GM12892 (cell line): ENCODE data around the gene RASA1.

Experiments used
- POLR2A ChIP-seq: IDR thresholded peaks from 2 replicates; pipeline ENCODE4 v1.6.1; 2011; ENCODE audit warnings: low read depth, low read length, control low read depth
- POLR2AphosphoS5 ChIP-seq: IDR thresholded peaks from 2 replicates; pipeline ENCODE4 v1.6.1; 2011; ENCODE audit warnings: low read depth, low read length, control low read depth
- TAF1 ChIP-seq: IDR thresholded peaks from 2 replicates; pipeline ENCODE4 v1.6.1; 2011; ENCODE audit warnings: low read depth, mild to moderate bottlenecking, control low read depth, low read length, borderline replicate concordance

- TF ChIP-seq POLR2A (no peak), POLR2AphosphoS5 (no peak), TAF1 (no peak)
These were observed 150.8 kb downstream of the RASA1 start for GRCh38 chr5:87418506-87418905.
